ENCODE data around the gene PRAMEF13.
"Not testable (repeated sequence)": the region's sequence is repeated elsewhere in the genome, so short reads cannot be mapped to it uniquely, and the experiment has no call there.

Gene PRAMEF13, protein sequence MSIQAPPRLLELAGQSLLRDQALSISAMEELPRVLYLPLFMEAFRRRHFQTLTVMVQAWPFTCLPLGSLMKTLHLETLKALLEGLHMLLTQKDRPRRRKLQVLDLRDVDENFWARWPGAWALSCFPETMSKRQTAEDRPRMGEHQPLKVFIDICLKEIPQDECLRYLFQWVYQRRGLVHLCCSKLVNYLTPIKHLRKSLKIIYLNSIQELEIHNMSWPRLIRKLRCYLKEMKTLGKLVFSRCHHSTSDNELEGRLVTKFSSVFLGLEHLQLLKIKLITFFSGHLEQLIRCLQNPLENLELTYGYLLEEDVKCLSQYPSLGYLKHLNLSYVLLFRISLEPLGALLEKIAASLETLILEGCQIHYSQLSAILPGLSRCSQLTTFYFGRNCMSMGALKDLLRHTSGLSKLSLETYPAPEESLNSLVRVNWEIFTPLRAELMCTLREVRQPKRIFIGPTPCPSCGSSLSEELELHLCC

DNA sequence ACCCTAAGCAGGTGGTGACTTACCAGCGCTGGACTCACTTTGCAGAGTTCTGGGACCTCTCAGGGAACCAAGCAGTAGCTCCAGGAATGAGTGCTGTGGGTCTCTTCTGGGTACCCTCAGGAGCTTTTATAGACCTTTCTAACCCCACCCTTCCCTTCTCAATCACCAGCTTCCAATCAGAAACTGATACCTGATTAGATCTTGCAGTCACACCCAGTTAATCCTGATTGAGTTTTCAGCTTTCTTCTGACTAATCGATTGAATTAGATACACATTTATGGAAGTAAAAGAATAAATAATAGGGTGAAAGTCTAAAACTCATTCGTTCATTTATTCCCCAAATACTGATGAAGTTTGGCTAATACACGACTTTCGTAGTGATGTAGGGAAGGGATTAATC lies at the start of gene PRAMEF13:
Gene PRAMEF13 (minus strand): TSS at position 101 of the 400 bp plus-strand sequence. CDS start 1,820 bp downstream, outside the sequence.
- not testable (repeated sequence) for H3K9me3 Mint-ChIP-seq, H3K4me3 Mint-ChIP-seq, H3K27ac Mint-ChIP-seq, H3K4me1 Mint-ChIP-seq, H3K27me3 Mint-ChIP-seq, H3K36me3 Mint-ChIP-seq

DNA sequence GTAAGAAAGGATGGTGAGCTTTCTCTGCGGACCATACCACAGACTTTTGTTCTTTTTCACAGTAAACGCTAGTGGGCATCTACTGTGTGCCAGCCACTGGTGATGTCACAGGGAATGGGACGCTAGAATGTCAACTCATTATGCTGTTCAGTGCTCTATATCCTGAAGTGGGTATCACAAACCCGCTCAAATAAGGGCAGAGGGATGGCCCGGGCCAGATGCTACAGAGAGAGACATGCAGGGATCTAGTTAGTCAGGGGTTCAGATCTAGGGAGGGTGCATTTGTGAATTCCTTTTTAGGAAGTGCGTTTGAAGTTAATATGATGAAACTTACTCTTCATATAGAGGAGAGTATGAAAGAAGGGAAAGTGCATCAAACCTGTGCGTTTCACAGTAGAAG lies 45.9 kb upstream of the PRAMEF13 start:
- not testable (repeated sequence) for H3K27me3 Mint-ChIP-seq, H3K36me3 Mint-ChIP-seq, H3K4me1 Mint-ChIP-seq, H3K4me3 Mint-ChIP-seq, H3K9me3 Mint-ChIP-seq, H3K27ac Mint-ChIP-seq

DNA sequence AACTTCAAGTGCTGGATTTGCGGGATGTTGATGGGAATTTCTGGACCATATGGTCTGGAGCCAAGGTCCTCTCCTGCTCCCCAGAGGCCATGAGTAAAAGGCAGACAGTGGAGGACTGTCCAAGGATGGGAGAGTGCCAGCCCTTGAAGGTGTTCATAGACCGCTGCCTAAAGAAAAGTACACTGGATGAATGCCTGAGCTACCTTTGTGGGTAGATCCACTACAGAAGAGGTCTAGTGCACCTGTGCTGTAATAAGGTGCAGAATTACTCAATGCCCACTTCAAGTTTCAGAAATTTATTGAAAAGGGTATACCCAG lies 45.3 kb upstream of the PRAMEF13 start:
- H3K4me3 Mint-ChIP-seq, H3K36me3 Mint-ChIP-seq, H3K4me1 Mint-ChIP-seq, H3K9me3 Mint-ChIP-seq, H3K27ac Mint-ChIP-seq, H3K27me3 Mint-ChIP-seq: not testable (repeated sequence)

DNA sequence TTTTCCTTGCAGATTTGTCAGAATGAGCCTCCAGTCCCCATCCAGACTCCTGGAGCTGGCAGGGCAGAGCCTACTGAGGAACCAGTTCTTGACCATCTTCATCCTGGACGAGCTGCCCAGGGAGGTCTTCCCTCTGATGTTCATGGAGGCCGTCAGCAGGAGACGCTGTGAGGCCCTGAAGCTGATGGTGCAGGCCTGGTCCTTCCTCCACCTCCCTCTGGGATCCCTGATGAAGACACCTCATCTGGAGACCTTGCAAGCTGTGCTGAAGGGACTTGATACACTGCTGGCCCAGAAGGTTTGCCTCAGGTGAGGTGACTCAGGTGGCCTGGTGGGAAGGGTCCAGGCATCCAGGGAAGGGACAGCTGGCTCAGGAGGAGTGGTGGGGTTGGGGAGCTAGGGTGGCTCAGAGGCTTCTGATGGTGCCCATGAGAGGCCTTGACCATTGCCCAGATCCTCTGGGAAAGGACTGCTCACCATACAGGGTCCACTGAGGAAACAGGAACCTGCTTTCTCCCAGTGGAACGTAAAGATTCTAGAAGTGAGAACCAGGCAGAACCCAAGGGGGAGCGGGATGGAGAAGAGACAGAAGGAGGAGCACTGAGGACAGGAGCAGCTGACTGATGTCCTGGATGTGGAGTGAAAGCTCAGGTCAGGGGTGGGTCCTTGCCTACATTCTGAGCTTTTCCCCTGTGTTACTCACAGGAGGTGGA lies 44.8 kb upstream of the PRAMEF13 start:
- not testable (repeated sequence) for H3K9me3 Mint-ChIP-seq, H3K4me1 Mint-ChIP-seq, H3K27ac Mint-ChIP-seq, H3K27me3 Mint-ChIP-seq, H3K4me3 Mint-ChIP-seq, H3K36me3 Mint-ChIP-seq

DNA sequence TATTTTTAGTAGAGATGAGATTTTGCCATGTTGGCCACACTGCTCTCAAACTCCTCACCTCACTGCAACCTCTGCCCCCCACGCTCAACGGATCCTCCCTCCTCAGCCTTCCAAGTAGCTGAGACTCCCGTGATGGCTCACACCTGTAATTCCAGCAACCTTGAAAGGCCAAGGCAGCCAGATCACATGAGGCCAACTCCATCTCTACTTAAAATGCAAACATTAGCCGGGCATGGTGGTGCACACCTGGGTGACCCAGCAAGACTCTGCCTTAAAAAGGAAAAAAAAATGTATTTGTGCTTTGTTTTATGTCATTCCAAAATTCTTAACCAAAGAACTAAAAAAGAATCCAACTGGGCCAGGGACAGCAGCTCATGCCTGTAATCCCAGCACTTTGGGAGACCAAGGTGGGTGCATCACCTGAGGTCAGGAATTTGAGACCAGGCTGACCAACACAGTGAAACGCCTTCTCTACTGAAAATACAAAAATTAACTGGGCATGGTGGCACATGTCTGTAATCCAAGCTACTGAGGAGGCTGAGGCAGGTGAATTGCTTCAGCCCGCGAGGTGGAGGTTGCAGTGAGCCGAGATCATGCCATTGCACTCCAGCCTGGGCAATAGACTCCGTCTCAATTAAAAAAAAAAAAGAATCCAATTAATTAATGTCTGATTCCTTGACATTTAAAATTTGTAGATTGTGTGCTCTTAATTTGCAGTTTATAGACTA lies 42.5 kb upstream of the PRAMEF13 start:
- H3K4me1 Mint-ChIP-seq, H3K4me3 Mint-ChIP-seq, H3K27me3 Mint-ChIP-seq, H3K9me3 Mint-ChIP-seq, H3K36me3 Mint-ChIP-seq, H3K27ac Mint-ChIP-seq: not testable (repeated sequence)

DNA sequence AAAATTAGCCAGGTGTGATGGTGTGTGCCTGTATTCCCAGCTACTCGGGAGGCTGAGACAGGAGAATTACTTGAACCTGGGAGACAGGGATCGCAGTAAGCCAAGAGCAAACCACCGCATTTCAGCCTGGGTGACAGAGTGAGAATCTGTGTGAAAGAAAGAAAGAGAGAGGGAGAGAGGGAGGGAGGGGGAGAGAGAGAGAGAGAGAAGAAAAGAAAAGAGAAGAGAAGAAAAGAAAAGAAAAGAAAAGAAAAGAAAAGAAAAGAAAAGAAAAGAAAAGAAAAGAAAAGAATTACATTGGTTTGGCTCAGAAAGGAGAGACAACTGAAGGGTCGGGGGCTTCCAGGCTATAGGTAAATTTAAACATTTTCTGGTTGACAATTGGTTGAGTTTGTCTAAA lies 38.4 kb upstream of the PRAMEF13 start:
- H3K4me3 Mint-ChIP-seq, H3K4me1 Mint-ChIP-seq, H3K9me3 Mint-ChIP-seq, H3K27ac Mint-ChIP-seq, H3K36me3 Mint-ChIP-seq, H3K27me3 Mint-ChIP-seq: not testable (repeated sequence)

DNA sequence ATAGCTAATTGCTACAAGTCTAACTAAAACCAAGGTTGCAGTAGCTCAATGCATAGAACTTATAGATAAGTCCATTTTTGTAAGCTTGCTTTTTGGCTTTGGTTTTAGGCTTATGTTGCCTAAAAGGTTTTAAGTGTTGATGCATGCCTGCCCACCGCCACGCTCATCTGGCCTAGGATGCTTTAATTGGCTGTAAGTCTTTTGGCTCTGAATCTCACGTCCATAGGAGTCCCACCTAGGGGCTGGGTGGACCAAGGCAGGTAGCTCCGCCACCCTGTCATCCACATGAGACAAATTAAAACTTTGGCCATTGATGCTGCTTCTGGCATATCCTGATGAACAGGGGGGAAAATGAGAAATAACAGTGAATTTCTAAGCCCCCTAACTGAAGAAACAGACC lies 36.4 kb upstream of the PRAMEF13 start:
- not testable (repeated sequence) for H3K27me3 Mint-ChIP-seq, H3K4me1 Mint-ChIP-seq, H3K9me3 Mint-ChIP-seq

DNA sequence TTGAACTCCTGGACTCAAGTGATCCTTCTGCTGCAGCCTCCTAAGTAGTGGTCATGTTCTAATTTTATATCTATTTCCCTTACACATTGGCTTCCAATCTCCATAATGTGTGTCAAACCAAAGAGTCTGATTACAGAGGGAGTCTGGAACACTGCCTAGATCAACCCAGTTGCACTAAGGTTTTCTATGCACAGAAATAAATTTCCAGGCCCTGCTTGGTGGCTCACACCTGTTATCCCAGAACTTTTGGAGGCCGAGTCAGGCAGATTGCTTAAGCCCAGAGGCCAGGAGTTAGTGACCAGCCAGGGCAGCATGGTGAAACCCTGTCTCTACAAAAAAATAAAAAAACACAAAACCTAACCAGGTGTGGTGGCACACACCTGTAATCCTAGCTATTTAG lies 32.8 kb upstream of the PRAMEF13 start:
- not testable (repeated sequence) for H3K9me3 Mint-ChIP-seq, H3K4me3 Mint-ChIP-seq, H3K36me3 Mint-ChIP-seq, H3K4me1 Mint-ChIP-seq, H3K27me3 Mint-ChIP-seq, H3K27ac Mint-ChIP-seq

More for the DNA sequence above, 36.4 kb upstream of the PRAMEF13 start:
- not testable (repeated sequence) for H3K4me3 Mint-ChIP-seq, H3K27ac Mint-ChIP-seq, H3K36me3 Mint-ChIP-seq

DNA sequence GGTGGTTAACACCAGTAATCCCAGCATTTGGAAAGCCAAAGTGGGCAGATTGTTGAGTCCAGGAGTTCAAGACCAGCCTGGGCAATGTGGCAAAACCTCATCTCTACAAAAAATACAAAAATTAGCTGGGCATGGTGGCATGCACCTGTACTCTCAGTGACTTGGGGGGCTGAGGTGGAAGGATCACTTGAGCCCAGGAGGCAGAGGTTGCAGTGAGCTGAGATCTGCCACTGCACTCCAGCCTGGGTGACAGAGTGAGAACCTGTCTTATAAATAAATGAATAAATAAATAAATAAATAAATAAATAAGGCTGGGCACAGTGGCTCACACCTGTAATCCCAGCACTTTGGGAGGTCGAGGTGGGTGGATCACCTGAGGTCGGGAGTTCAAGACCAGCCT lies 30.8 kb upstream of the PRAMEF13 start:
- H3K4me3 Mint-ChIP-seq, H3K9me3 Mint-ChIP-seq, H3K27ac Mint-ChIP-seq, H3K36me3 Mint-ChIP-seq, H3K27me3 Mint-ChIP-seq, H3K4me1 Mint-ChIP-seq: not testable (repeated sequence)

DNA sequence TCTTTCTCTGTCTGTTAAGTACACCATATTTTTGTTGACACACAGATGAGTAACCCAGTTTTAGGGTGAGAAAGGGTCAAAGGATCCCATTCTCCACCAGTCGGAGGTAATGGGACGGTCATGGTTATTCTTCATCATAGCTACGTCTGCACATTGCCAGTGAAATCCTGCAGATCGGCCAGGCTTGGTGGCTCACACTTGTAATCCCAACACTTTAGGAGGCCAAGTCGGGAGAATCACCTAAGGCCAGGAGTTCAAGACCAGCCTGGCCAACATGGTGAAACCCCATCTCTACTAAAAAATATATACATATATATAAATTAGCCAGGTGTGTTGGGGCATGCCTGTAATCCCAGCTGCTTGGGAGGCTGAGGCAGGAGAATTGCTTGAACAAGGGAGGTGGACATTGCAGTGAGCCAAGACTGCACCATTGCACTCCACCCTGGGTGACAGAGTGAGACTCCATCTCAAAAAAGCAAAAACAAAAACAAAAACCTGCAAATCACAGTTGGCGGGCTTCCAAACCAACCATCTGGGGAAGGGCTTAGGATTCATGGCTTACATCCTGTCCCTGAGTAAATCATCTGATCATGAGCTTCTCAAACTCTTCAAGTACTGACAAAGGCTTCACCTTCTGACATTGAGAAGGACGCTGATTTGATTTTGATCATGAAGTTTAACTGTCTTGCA lies 30.0 kb upstream of the PRAMEF13 start:
- H3K36me3 Mint-ChIP-seq, H3K4me1 Mint-ChIP-seq, H3K27ac Mint-ChIP-seq, H3K4me3 Mint-ChIP-seq, H3K27me3 Mint-ChIP-seq, H3K9me3 Mint-ChIP-seq: not testable (repeated sequence)

DNA sequence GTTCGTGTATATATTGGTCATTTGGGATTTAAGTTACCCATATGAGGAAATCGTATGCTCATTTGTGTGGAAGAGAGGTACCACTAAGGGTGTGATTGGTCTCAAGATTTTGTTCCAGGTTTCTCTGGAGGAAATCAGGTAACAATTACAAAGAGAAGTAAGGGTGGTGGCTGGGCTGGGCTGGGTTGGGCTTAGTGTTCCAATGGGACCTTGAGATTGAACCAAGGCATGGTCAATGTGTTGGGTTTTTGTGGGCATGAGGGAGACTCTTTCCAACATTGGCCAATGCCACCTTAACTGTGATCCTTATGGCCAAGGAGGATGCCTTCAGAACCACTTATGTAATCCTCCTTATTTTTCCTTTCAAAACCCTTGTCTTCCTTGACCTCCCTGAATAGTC lies 29.4 kb upstream of the PRAMEF13 start:
- not testable (repeated sequence) for H3K4me3 Mint-ChIP-seq, H3K4me1 Mint-ChIP-seq, H3K27ac Mint-ChIP-seq, H3K27me3 Mint-ChIP-seq, H3K9me3 Mint-ChIP-seq, H3K36me3 Mint-ChIP-seq

DNA sequence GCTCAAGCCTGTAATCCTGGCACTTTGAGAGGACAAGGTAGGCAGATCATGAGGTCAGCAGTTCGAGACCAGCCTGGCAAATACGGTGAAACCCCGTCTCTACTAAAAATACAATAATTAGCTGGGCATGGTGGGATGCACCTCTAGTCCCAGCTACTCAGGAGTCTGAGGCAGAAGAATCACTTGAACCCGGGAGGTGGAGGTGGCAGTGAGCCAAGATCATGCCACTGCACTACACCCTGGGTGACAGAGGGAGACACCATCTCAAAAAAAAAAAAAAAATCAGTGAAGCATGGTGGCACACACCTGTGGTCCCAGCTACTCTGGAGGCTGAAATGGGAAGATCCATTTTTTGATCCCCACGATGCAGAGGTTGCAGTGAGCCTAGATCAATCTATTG lies 28.9 kb upstream of the PRAMEF13 start:
- not testable (repeated sequence) for H3K4me3 Mint-ChIP-seq, H3K36me3 Mint-ChIP-seq, H3K4me1 Mint-ChIP-seq, H3K27ac Mint-ChIP-seq, H3K9me3 Mint-ChIP-seq, H3K27me3 Mint-ChIP-seq

DNA sequence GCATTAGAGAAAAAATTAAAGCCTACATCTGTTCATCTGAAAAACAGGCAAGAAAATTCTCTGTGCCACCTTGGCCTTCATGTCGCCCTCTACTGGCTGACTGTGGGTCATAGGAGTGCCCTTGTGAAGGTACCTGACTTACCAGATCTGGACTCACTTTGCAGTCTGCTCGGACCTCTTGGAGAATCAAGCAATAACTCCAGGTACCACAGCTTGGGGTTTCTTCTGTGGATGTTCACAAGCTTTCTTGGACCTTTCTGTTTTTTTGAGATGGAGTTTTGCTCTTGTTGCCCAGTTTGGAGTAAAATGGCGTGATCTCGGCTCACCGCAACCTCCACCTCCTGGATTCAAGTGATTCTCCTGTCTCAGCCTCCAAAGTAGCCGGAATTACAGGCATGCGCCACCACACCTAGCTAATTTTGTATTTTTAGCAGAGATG lies 27.2 kb upstream of the PRAMEF13 start:
- Mint-ChIP-seq H3K4me3 (no peak overlapping the region), H3K9me3 (no peaks in the 10 kb centered on the region), H3K27me3 (peaks cover 7% of the 10 kb centered on the region), H3K27ac (no peak overlapping the region), H3K4me1 (no peaks in the 10 kb centered on the region), H3K36me3 (no peaks in the 10 kb centered on the region)

DNA sequence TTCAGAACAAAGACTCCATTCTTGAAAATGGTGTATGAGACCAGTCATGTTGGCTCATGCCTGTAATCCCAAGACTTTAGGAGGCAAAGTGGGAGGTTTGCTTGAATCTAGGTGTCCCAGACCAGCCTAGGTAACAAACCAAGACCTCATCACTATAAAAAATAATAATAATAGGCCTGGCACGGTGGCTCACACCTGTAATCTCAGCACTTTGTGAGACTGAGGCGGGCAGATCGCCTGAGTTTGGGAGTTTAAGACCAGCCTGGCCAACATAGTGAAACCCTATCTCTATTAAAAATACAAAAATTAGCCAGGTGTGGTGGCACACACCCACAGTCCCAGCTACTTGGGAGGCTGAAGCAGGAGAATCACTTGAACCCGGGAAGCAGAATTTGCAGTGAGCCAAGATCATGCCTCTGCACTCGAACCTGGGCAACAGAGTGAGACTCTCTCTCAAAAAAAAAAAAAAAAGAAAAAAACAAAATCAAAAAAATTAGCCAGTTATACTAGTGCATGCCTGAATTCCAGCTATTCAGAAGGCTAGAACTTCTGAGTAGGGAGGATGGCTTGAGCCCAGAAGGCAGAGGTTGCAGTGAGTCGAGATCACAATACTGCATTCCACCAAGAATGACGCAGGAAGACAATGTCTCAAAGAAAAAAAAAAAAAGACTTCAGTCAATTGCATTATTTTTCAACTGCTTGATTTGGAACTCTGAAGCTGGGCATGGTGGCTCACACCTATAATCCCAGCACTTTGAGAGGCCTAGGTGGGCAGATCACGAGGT lies 26.3 kb upstream of the PRAMEF13 start:
- not testable (repeated sequence) for H3K27me3 Mint-ChIP-seq, H3K27ac Mint-ChIP-seq, H3K4me1 Mint-ChIP-seq, H3K9me3 Mint-ChIP-seq, H3K4me3 Mint-ChIP-seq, H3K36me3 Mint-ChIP-seq

DNA sequence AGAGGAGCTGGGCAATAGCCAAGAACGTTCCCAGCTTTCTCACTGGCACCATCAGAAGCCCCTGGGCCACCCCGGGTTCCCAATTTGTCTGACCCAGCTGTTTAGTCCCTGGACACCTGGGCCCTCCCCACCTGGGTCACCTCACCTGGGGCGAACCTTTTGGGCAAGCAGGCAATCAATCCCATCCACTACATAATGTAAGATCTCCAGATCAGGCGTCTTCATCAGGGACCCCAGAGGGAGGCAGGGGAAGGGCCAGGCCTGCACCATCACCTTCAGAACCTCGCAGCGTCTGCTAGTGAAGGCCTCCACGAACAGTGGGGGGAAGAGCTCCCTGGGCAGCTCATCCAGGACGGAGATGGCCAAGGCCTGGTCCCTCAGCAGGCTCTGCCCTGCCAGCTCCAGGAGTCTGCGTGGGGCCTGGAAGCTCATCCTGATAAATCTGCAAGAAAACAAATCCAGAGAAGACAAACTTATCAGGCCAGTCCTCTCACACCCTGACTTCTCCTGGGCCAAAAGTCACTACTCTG lies 24.5 kb upstream of the PRAMEF13 start, which contains the start of gene PRAMEF18:
Gene PRAMEF18 (minus strand): TSS at position 480 of the 530 bp plus-strand sequence. CDS start 48 bp downstream, at position 432.
- H3K27ac Mint-ChIP-seq, H3K9me3 Mint-ChIP-seq: not testable (repeated sequence)

More for the DNA sequence above, 24.5 kb upstream of the PRAMEF13 start, which contains the start of gene PRAMEF18:
- H3K4me3 Mint-ChIP-seq, H3K36me3 Mint-ChIP-seq, H3K4me1 Mint-ChIP-seq, H3K27me3 Mint-ChIP-seq: not testable (repeated sequence)
